Testis (tissue), 2 donors: ENCODE results near the gene VRTN.

ENCODE experiments used
- POLR2A ChIP-seq: fragments of 450-650 bp; IDR thresholded peaks from one replicate; pipeline ENCODE4 v1.6.1; 2017; ENCODE audit warnings: antibody characterized with exemption, mild to moderate bottlenecking, moderate library complexity
- TF ChIP-seq, protein P1 (sequence below), 3 experiments: fragments of 450-650 bp in 2 of 3; fragments of 200-600 bp in 1 of 3; sonication (generic) in 1 of 3; IDR thresholded peaks; one replicate each; pipeline ENCODE4 v1.5.1; 2016 to 2019; ENCODE audit warnings: antibody characterized with exemption in 3 of 3, mild to moderate bottlenecking in 2 of 3, moderate library complexity in 1 of 3

DNA sequence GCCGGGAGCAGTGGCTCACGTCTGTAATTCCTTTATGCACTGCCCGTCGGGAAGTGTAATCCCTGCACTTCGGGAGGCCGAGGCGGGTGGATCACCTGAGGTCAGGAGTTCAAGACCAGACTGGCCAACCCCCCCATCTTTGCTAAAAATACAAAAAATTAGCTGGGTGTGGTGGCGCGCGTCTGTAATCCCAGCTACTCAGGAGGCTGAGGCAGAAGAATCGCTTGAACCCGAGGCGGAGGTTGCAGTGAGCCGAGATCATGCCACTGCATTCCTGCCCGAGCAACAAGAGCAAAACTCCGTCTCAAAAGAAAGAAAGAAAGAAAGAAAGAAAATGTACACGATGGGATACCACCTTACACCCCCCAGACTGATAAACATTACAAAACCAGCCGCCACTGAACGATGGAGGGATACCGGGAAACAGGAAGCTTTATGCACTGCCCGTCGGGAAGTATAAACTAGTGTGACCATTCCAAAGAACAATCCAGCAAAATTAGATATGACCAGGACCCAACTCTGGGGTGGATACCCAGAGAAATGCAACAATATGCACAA is 46.6 kb upstream of the VRTN start:
- no peak for TF ChIP-seq POLR2A
- TF ChIP-seq, protein P1, sequence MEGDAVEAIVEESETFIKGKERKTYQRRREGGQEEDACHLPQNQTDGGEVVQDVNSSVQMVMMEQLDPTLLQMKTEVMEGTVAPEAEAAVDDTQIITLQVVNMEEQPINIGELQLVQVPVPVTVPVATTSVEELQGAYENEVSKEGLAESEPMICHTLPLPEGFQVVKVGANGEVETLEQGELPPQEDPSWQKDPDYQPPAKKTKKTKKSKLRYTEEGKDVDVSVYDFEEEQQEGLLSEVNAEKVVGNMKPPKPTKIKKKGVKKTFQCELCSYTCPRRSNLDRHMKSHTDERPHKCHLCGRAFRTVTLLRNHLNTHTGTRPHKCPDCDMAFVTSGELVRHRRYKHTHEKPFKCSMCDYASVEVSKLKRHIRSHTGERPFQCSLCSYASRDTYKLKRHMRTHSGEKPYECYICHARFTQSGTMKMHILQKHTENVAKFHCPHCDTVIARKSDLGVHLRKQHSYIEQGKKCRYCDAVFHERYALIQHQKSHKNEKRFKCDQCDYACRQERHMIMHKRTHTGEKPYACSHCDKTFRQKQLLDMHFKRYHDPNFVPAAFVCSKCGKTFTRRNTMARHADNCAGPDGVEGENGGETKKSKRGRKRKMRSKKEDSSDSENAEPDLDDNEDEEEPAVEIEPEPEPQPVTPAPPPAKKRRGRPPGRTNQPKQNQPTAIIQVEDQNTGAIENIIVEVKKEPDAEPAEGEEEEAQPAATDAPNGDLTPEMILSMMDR (IDR thresholded peaks at IDR 0.05), result no peak
